Gastrocnemius medialis (tissue), 4 donors: Measurements from ENCODE around the gene DCTN2. TPM values are rescaled to one million over a fixed set of nuclear protein-coding genes. Genes with fewer than 3 reads are reported as not detected.

Experiments
- ATAC-seq, 2 donors: fragments of 150-250 bp; one replicate each; pipeline ENCODE4 v1.9.1; 2016
- DNase-seq, 2 donors: peaks; one replicate each; pipeline ENCODE4 v3.0.0-alpha.2; 2019
- H3K27ac ChIP-seq, 4 donors: fragments of 200-600 bp; sonication (generic); 1 replicate in 1 of 4; 2 replicates in 3 of 4; pipeline ENCODE4 v1.5.1; 2016 to 2018; ENCODE audit warnings: mild to moderate bottlenecking in 2 of 4, moderate library complexity in 1 of 4
- H3K27me3 ChIP-seq, 3 donors: fragments of 200-600 bp; sonication (generic) in 2 of 3; 1 replicate in 1 of 3; 2 replicates in 2 of 3; pipeline versions ENCODE4 v1.5.1 to v1.6.0; 2016 to 2019; ENCODE audit warnings: mild to moderate bottlenecking in 1 of 3, moderate library complexity in 1 of 3
- H3K36me3 ChIP-seq, 2 donors: fragments of 200-600 bp; sonication (generic) in 1 of 2; one replicate each; pipeline ENCODE4 v1.5.1; 2017 to 2018
- H3K4me1 ChIP-seq, 2 donors: fragments of 200-600 bp; sonication (generic) in 1 of 2; one replicate each; pipeline ENCODE4 v1.5.1; 2016 to 2017; ENCODE audit warnings: mild to moderate bottlenecking in 2 of 2
- H3K4me3 ChIP-seq, 4 donors: fragments of 200-600 bp; sonication (generic) in 3 of 4; 1 replicate in 1 of 4; 2 replicates in 3 of 4; pipeline ENCODE4 v1.5.1; 2016 to 2019; ENCODE audit warnings: mild to moderate bottlenecking in 2 of 4
- H3K9me3 ChIP-seq, 3 donors: fragments of 200-600 bp; sonication (generic) in 2 of 3; 1 replicate in 1 of 3; 2 replicates in 2 of 3; pipeline ENCODE4 v1.5.1; 2016 to 2019
- POLR2A ChIP-seq, 2 donors: fragments of 450-650 bp; IDR thresholded peaks; one replicate each; pipeline ENCODE4 v1.6.1; 2017; ENCODE audit warnings: antibody characterized with exemption in 2 of 2, mild to moderate bottlenecking in 2 of 2, moderate library complexity in 2 of 2
- in situ Hi-C, 4 donors: fragments of 200-750 bp; cut with MboI; loops; one replicate each; pipeline versions ENCODE4 v1.15.0 to v1.8.0; 2017; ENCODE audit warnings: low sequenced_read_pairs in 4 of 4
- intact Hi-C: fragments of 100-400 bp; cut with DNase I; formaldehyde crosslinking; loops from one replicate; pipeline ENCODE4 v1.15.1; 2023; ENCODE audit warnings: low total_unique reads
- total RNA-seq, 4 donors: library from RNA; depleted of rRNA; stranded (reverse); fragments of >200 nt; gene quantifications; one replicate each; pipeline versions ENCODE4 v1.1.0 to v1.2.3, GENCODE V29; 2016
- TF ChIP-seq, protein P1 (sequence below), 5 experiments: fragments of 450-650 bp in 3 of 5; fragments of 200-600 bp in 2 of 5; sonication (generic) in 2 of 5; IDR thresholded peaks in 4 of 5; conservative IDR thresholded peaks in 1 of 5; 1 replicate in 4 of 5; 2 replicates in 1 of 5; pipeline ENCODE4 v1.5.1; 2016 to 2019; ENCODE audit warnings: antibody characterized with exemption in 5 of 5, mild to moderate bottlenecking in 3 of 5, moderate library complexity in 3 of 5

Gene DCTN2
- total RNA-seq, 4 donors from 2014 or later = 147 to 265 (median 177) TPM

DNA sequence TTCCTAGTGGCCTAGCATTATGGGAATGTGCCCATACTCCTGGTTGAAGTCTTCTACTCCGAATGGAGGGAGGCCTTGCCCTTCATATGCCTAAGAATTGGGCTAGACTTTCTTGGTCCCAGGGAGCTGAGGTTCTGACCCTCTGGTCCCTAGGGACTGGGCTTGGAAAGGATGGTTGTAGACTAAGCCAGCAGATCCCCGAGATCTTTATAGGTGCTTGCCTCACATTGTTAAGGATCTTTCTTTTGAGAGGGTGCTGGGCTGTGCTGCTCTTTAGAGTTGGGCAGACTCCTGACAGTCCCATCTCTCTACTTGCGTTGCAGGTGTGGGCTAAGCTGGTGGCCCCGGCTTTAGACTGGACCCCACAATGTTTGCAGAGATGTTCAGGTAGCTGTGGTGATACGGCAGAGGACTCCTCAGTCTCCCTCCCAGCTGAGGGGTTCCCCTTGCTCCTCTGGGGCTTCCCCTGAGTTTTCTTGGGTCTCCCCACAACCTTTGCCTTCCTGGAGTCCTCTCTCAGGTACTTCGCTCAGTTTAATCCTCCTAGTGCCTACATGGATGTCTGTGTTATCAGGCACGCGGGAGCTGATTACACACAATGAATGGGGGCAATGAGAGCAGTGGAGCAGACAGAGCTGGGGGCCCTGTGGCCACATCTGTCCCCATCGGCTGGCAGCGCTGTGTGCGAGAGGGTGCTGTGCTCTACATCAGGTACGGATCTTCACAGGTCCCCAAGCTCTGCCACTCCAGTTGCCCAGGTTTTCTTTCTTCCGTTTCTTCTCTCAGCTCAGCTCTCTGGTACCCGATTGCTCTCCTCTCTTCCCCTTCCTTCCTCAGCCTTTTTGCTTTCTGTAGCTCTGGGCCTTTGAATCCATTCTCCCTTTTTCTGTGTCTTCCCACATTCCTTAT is 23.0 kb downstream of the DCTN2 start:
- ATAC-seq = no peak
- in situ Hi-C loops (loop anchor here in 1 of 4 donors (25.0 kb wide), 1 partner anchor 887 kb away; the partner anchor contains the start of genes ATP5F1B and BAZ2A), intact Hi-C loops (loop anchor here (2.0 to 10.0 kb wide), 8 partner anchors 221 to 889 kb away; partner anchors contain the start of genes ATP23, BAZ2A, CTDSP2 and NAB2)
- peaks cover 38 to 43% of the 10 kb centered on the region in 2 donors for H3K4me1 ChIP-seq
- no peaks in the 10 kb centered on the region for H3K9me3 ChIP-seq
- TF ChIP-seq POLR2A (IDR thresholded peaks at IDR 0.05) = no peak
- peak overlapping the region; percentile 80 to 90 (median 86) for H3K4me3 ChIP-seq
- peaks cover 0 to 46% of the 10 kb centered on the region in 2 donors for H3K36me3 ChIP-seq
- no peak for DNase-seq
- no peaks in the 10 kb centered on the region for H3K27me3 ChIP-seq
- peak overlapping the region; percentile 93 to 99 (median 96) for H3K27ac ChIP-seq

DNA sequence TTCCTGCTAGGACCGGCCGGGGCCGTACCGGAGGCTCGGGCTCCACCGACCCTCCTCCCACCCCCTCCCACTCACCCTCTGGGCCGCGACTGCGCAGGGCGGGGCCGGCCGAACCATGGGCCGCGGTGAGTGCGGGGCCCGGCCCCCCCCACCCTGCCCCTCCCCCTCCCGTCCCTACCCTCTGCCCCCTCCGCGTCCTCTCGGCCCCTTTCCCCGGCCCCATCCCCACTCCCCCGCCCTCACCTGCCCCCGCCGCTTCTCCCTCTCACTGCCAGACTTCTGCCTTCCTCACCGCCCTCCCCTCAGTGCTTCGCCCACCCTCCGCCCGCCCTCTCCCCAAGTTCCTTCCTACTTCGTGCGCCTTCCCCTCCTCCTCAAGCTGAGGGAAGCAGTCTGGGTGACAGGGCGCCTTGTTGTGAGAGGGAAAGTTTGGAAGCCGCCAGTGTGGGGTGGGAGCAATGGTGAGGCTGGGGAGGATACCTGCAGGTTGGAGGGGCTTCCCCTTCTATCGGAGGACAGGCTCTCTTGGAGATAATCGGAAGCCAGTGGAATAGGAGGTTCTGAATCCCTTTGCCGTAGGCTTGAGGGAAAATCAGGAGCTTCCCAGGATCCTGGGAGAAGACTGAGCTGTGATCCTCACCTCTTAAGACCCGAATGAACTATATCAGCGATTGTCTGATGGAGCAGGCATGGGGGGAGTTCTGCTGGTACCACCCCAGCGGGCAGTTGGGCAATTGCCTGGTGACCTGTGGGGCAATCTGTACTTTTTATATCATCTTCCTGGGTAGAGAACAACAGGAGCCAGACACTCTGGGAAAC is 23.9 kb downstream of the DCTN2 start:
- peak; percentile 30 to 42 for TF ChIP-seq POLR2A (IDR thresholded peaks at IDR 0.05)
- TF ChIP-seq, protein P1, sequence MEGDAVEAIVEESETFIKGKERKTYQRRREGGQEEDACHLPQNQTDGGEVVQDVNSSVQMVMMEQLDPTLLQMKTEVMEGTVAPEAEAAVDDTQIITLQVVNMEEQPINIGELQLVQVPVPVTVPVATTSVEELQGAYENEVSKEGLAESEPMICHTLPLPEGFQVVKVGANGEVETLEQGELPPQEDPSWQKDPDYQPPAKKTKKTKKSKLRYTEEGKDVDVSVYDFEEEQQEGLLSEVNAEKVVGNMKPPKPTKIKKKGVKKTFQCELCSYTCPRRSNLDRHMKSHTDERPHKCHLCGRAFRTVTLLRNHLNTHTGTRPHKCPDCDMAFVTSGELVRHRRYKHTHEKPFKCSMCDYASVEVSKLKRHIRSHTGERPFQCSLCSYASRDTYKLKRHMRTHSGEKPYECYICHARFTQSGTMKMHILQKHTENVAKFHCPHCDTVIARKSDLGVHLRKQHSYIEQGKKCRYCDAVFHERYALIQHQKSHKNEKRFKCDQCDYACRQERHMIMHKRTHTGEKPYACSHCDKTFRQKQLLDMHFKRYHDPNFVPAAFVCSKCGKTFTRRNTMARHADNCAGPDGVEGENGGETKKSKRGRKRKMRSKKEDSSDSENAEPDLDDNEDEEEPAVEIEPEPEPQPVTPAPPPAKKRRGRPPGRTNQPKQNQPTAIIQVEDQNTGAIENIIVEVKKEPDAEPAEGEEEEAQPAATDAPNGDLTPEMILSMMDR (IDR thresholded peaks at IDR 0.05 in 4 of 5, conservative IDR thresholded peaks at IDR 0.05 in 1 of 5) = no peak
- in situ Hi-C loops = loop anchor here in 1 of 4 donors (25.0 kb wide), 1 partner anchor 886 kb away; the partner anchor contains the start of genes ATP5F1B and BAZ2A
- DNase-seq = peak; percentile 43 to 66
- H3K27ac ChIP-seq = peak overlapping the region; percentile 93 to 99 (median 96)
- no peaks in the 10 kb centered on the region for H3K27me3 ChIP-seq
- peaks cover 0 to 37% of the 10 kb centered on the region in 2 donors for H3K36me3 ChIP-seq
- peak; percentile 1 for ATAC-seq
- peaks cover 46 to 52% of the 10 kb centered on the region in 2 donors for H3K4me1 ChIP-seq
- H3K9me3 ChIP-seq = no peaks in the 10 kb centered on the region
- intact Hi-C loops = loop anchor here (1.0 to 10.0 kb wide), 9 partner anchors 23 to 888 kb away; partner anchors contain the start of genes ATP23, BAZ2A, CTDSP2 and NAB2
- H3K4me3 ChIP-seq = peak overlapping the region; percentile 80 to 90 (median 86)

GRCh38 chr12:57522011-57522886 is 24.7 kb downstream of the DCTN2 start, which contains the start of gene MBD6:
Gene MBD6, plus strand, starts transcription at chr12:57522824. Its CDS starts 1,480 bp downstream, at chr12:57524304.
- Histone ChIP-seq H3K4me3 (peak within 1 kb of the TSS; percentile 80 to 90 (median 86)), H3K4me1 (peaks cover 55 to 60% of the 10 kb centered on the region in 2 donors), H3K36me3 (peaks cover 0 to 33% of the 10 kb centered on the region in 2 donors), H3K27ac (peak within 1 kb of the TSS; percentile 93 to 99 (median 96)), H3K27me3 (no peaks in the 10 kb centered on the region), H3K9me3 (no peaks in the 10 kb centered on the region)
- ATAC-seq (peak; percentile 37 to 43), DNase-seq (peak; percentile 90 to 94)
- in situ Hi-C loops = loop anchor here in 1 of 4 donors (25.0 kb wide), 1 partner anchor 885 kb away; the partner anchor contains the start of genes ATP5F1B and BAZ2A
- intact Hi-C loops = loop anchor here (1.0 to 10.0 kb wide), 9 partner anchors 24 to 887 kb away; partner anchors contain the start of genes ATP23, BAZ2A, CTDSP2 and NAB2
- TF ChIP-seq POLR2A (IDR thresholded peaks at IDR 0.05) = peak; percentile 72 to 79
- TF ChIP-seq, protein P1 (IDR thresholded peaks at IDR 0.05 in 4 of 5, conservative IDR thresholded peaks at IDR 0.05 in 1 of 5) = no peak

GRCh38 chr12:57521525-57522010 is 25.4 kb downstream of the DCTN2 start:
- Histone ChIP-seq H3K27me3 (no peaks in the 10 kb centered on the region), H3K36me3 (peaks cover 3 to 33% of the 10 kb centered on the region in 2 donors), H3K4me1 (peaks cover 60 to 61% of the 10 kb centered on the region in 2 donors), H3K4me3 (peak overlapping the region; percentile 52 to 80 (median 56)), H3K9me3 (no peaks in the 10 kb centered on the region), H3K27ac (peak overlapping the region; percentile 93 to 99 (median 96))
- in situ Hi-C loops = loop anchor here in 1 of 4 donors (25.0 kb wide), 1 partner anchor 884 kb away; the partner anchor contains the start of genes ATP5F1B and BAZ2A
- ATAC-seq (peak in 1 of 2 donors; percentile 4), DNase-seq (peak in 1 of 2 donors; percentile 73)
- intact Hi-C loops = loop anchor here (1.0 to 10.0 kb wide), 10 partner anchors 25 to 887 kb away; partner anchors contain the start of genes ATP23, BAZ2A, CDK4 and CTDSP2
- TF ChIP-seq POLR2A (IDR thresholded peaks at IDR 0.05) = no peak
- TF ChIP-seq, protein P1 (IDR thresholded peaks at IDR 0.05 in 4 of 5, conservative IDR thresholded peaks at IDR 0.05 in 1 of 5) = no peak
